NT2/D1 (cell line): ENCODE measurements around the gene PRAME.

Source experiments
- YY1 ChIP-seq: IDR thresholded peaks from 2 replicates; pipeline ENCODE4 v1.6.1; 2011; ENCODE audit not compliant: insufficient read length, insufficient read depth
- ZNF274 ChIP-seq: IDR thresholded peaks from 2 replicates; pipeline ENCODE4 v1.6.1; 2011; ENCODE audit warnings: mild to moderate bottlenecking, low read depth, low read length

DNA sequence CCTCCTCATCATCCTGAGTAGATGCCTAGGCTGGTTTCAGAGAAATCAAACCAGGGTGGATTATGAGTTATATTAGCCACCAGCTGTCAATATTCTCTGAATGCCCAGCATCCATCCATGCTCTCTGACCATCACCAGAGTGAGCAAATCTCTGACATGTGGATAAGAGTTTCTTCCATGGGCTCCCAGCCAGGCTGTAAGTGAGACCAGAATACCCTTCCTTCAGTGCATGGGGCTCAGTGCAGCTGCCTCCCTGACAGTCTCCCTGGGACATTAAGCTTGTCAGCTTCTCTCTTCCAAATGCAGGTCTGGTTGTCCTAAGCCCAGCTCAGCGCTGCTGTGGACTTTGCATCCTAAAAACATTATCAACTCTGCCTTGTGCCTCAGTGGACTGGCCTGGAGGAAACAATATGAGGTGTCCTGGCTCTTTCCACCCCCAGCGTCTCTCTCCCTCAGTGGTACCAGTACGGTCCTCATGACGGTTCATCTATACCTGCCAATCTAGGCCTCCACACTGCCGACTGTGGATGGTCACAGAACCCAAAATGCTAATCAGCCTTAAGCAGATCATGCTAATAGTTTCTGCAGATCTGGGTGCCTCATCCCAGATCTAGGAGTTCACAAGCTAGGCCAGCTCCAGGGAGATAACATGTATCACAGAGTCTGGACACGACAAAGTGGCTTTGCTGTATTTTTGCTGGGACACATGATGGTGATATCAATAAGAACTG, 41.6 kb upstream of the PRAME start:
- TF ChIP-seq ZNF274 = no peak
- no peak for TF ChIP-seq YY1
